GM12872 (cell line): ENCODE results near the gene RAMP3.

Source experiments
- CTCF ChIP-seq: IDR thresholded peaks from 3 replicates; pipeline ENCODE4 v1.5.1; 2011; ENCODE audit warnings: low read depth, mild to moderate bottlenecking, low read length, moderate library complexity; ENCODE audit not compliant: insufficient read depth

RAMP3 gene

DNA sequence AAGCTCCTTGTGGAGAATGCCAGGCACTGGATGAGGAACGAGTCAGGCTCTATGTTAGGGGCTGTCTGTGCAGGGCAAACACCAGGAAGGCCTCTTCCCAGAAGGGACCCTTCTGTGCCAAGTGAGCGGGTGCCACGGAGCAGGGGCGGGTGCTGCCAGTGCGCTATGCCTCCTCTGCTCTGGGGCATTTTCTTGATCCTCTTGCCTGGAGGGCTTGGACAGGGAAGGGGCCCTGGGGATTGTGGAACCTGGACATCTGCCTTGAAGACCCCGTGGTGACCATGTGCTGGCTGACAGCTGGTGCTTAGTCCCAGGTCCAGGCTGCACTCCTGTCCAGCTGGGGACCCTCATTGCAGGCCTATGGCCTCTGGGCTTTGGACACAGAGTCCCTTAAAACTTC, 30.7 kb upstream of the RAMP3 start:
- no peak for TF ChIP-seq CTCF

DNA sequence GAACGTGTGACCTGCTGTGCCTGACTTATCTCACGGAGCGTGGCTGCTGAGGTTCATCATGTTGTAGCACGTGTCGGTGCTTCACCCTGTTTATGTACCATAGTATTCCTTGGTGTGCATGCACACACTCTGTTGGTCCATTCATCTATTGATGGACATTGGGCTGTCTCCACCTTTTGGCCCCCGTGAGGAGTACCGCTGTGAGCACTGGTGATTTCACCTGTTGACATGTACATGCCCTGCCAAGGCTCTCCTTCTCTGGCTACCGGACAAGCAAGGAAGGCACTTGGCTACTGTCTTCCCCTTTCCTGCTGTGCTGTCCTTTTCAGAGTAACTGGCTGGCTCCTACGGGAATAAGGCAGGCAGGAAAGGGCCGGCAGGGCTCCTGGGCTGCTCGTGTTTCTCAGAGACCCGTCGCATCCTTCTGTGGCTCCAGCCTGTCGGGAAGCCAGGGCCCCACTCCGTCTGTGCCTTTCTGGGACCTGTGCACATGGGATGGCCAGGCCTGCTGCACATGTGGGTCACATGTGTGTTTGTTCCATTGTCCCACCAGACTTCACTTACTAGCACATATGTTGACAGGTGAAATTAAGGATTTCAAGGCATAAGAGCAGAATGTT, 28.3 kb upstream of the RAMP3 start:
- TF ChIP-seq CTCF = no peak

- no peak for TF ChIP-seq CTCF
Observed at GRCh38 chr7:45129906-45130305, 27.7 kb upstream of the RAMP3 start.

GRCh38 chr7:45130910-45131309, 26.7 kb upstream of the RAMP3 start:
- no peak for TF ChIP-seq CTCF

GRCh38 chr7:45131891-45132290, 25.7 kb upstream of the RAMP3 start:
- TF ChIP-seq CTCF = no peak

DNA sequence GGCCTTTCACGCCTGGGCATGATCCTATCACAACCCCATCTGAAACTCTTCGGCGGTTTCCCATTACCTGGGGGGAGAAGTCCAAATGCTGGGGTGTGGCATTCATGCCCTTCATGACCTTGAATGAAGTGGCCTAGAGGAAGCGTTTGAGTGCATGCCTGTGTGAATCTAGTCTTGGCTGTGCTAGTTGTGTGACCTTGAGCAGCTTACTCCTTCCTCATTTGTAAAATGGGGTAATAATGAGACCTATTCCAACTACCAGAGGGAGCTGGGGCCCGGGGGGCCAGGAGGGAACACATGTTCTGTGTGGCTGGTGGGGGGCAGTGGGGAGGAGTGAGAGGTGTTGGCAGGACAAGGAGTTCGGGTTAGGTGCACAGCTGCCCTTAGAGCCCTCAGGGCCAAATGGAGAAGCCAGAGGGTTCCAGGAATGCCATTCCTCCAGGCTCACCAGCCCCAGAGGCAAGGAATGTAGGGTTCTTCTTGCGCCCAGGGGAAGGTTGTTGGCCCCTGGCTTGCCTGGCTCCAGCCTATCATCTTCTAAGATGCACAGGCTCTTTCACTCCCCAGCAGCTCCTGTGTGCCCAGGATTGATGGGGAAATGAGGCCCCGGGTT, 24.8 kb upstream of the RAMP3 start:
- TF ChIP-seq CTCF = no peak

GRCh38 chr7:45133352-45133751, 24.2 kb upstream of the RAMP3 start:
- TF ChIP-seq CTCF = no peak
